Neural progenitor cell (in vitro differentiated cells): ENCODE measurements around the gene CBX8. TPM values are rescaled to one million over a fixed set of nuclear protein-coding genes. Genes with fewer than 3 reads are reported as not detected.

ENCODE experiments used
- DNase-seq: peaks from one replicate; pipeline ENCODE4 v3.0.0-alpha.2; 2016; ENCODE audit warnings: low spot score
- H2AFZ ChIP-seq: fragments of 200-600 bp; sonication (generic); replicated peaks from 2 replicates; pipeline ENCODE4 v1.6.1; 2016; ENCODE audit warnings: antibody characterized with exemption
- H3F3A ChIP-seq: fragments of 200-600 bp; sonication (generic); 2 replicates; pipeline ENCODE4 v1.6.1; 2016; ENCODE audit warnings: antibody characterized with exemption, low read depth
- H3K27ac ChIP-seq: fragments of 200-600 bp; sonication (generic); 2 replicates; pipeline ENCODE4 v1.5.1; 2016; ENCODE audit warnings: mild to moderate bottlenecking
- H3K27me3 ChIP-seq: fragments of 200-600 bp; sonication (generic); 2 replicates; pipeline ENCODE4 v1.6.1; 2016; ENCODE audit warnings: mild to moderate bottlenecking, moderate library complexity
- H3K36me3 ChIP-seq: fragments of 200-600 bp; sonication (generic); 2 replicates; pipeline ENCODE4 v1.5.1; 2016
- H3K4me1 ChIP-seq: fragments of 200-600 bp; sonication (generic); 2 replicates; pipeline ENCODE4 v1.6.1; 2016; ENCODE audit warnings: mixed run types
- H3K4me2 ChIP-seq: fragments of 200-600 bp; sonication (generic); 2 replicates; pipeline ENCODE4 v1.6.1; 2016
- H3K4me3 ChIP-seq: fragments of 200-600 bp; sonication (generic); 2 replicates; pipeline ENCODE4 v1.5.1; 2016
- H3K79me2 ChIP-seq: fragments of 200-600 bp; sonication (generic); 2 replicates; pipeline ENCODE4 v1.6.1; 2016; ENCODE audit warnings: low read depth
- H3K9ac ChIP-seq: fragments of 200-600 bp; sonication (generic); 2 replicates; pipeline ENCODE4 v1.6.1; 2016
- H3K9me3 ChIP-seq: fragments of 200-600 bp; sonication (generic); 2 replicates; pipeline ENCODE4 v1.5.1; 2016; ENCODE audit warnings: low read depth
- H4K20me1 ChIP-seq: fragments of 200-600 bp; sonication (generic); 2 replicates; pipeline ENCODE4 v1.6.1; 2016; ENCODE audit warnings: low read depth
- H3K27ac Mint-ChIP-seq: 3 replicates; pipeline ENCODE4 v1.8.0; 2021; ENCODE audit warnings: mixed read lengths
- H3K27me3 Mint-ChIP-seq: 2 replicates; pipeline ENCODE4 v1.8.0; 2022; ENCODE audit warnings: low read depth, mild to moderate bottlenecking, inconsistent platforms, moderate library complexity, mixed read lengths; ENCODE audit not compliant: insufficient read depth
- H3K36me3 Mint-ChIP-seq: 3 replicates; pipeline ENCODE4 v1.8.0; 2021; ENCODE audit warnings: mixed read lengths
- H3K4me1 Mint-ChIP-seq: 3 replicates; pipeline ENCODE4 v1.8.0; 2021; ENCODE audit warnings: mixed read lengths
- H3K4me3 Mint-ChIP-seq: 3 replicates; pipeline ENCODE4 v1.8.0; 2021; ENCODE audit warnings: mild to moderate bottlenecking, moderate library complexity, mixed read lengths
- H3K9me3 Mint-ChIP-seq: 3 replicates; pipeline ENCODE4 v1.8.0; 2020; ENCODE audit warnings: mixed read lengths
- CTCF ChIP-seq: fragments of 200-600 bp; sonication (generic); IDR thresholded peaks from 2 replicates; pipeline ENCODE4 v1.5.1; 2017; ENCODE audit warnings: antibody characterized with exemption, mild to moderate bottlenecking
- EZH2 ChIP-seq: fragments of 200-600 bp; sonication (generic); IDR thresholded peaks from 2 replicates; pipeline ENCODE4 v1.6.1; 2017; ENCODE audit warnings: antibody characterized with exemption, mild to moderate bottlenecking, moderate library complexity
- EZH2phosphoT487 ChIP-seq: fragments of 200-600 bp; sonication (generic); IDR thresholded peaks from 2 replicates; pipeline ENCODE4 v1.6.1; 2017; ENCODE audit warnings: antibody characterized with exemption
- total RNA-seq: library from RNA; depleted of rRNA; stranded (reverse); fragments of >200 nt; gene quantifications from 2 replicates; pipeline ENCODE4 v1.2.3, GENCODE V29; 2015; ENCODE audit warnings: low replicate concordance

The CBX8 gene
- total RNA-seq, 1 donor from 2014 or later: 2.8 TPM

DNA sequence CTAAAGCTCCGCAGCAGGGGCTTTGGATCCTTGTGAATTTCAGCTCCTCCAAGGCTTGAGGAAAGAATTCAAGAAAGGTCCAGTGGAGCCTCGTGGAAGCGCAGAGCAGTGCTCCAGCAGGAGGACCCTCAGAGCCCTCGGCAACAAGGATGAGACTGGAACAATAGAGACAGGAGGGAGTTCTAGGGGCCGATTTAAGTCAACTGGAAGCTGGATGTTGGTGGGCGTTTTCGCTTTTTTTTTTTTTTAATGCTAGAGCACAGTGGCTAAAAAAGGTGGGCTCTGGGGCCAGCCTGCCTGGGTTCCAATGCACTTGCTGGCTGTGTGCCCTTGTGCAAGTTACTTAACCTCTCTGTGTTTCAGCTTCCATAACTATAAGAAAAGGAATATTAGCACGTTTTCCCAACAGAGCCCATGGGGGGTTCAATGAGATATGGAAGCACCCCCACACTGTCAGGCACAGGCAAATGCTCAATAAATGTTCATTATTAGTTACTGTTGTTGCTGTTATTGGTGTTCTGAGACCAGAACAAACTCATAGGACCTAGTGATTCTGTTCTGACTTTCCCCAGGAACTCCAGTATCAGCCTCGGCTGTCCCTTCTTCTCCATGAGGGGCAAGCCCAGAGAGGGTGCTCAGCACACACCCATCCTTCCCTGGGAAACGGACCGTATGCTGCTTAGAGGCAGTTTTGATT, 5.3 kb upstream of the CBX8 start:
- peaks cover 54% of the 10 kb centered on the region for H3K4me1 Mint-ChIP-seq
- H3K36me3 ChIP-seq: no peaks in the 10 kb centered on the region

GRCh38 chr17:79801156-79802038, 4.5 kb upstream of the CBX8 start:
- Histone ChIP-seq H3K9ac (no peak overlapping the region), H3K36me3 (no peaks in the 10 kb centered on the region), H2AFZ (no peak overlapping the region), H3K27ac (no peak overlapping the region), H3K4me2 (peak overlapping the region; percentile 58), H3K27me3 (peaks cover 92% of the 10 kb centered on the region), H3F3A (peaks cover 76% of the 10 kb centered on the region), H3K9me3 (no peaks in the 10 kb centered on the region), H3K79me2 (peaks cover under 1% of the 10 kb centered on the region), H4K20me1 (peaks cover 72% of the 10 kb centered on the region), H3K4me3 (peak overlapping the region; percentile 31), H3K4me1 (peaks cover 47% of the 10 kb centered on the region)
- Mint-ChIP-seq H3K36me3 (no peaks in the 10 kb centered on the region), H3K9me3 (peaks cover 8% of the 10 kb centered on the region), H3K27ac (peak overlapping the region; percentile 50), H3K4me3 (peak overlapping the region; percentile 50), H3K4me1 (peaks cover 50% of the 10 kb centered on the region), H3K27me3 (peaks cover 71% of the 10 kb centered on the region)
- DNase-seq: peak; percentile 63
- TF ChIP-seq EZH2 (peak; percentile 93), CTCF (no peak), EZH2phosphoT487 (peak; percentile 23)

More for the DNA sequence above, 5.3 kb upstream of the CBX8 start:
- Histone ChIP-seq H3K9me3 (no peaks in the 10 kb centered on the region), H3K27ac (no peak overlapping the region), H3K79me2 (no peaks in the 10 kb centered on the region), H3K4me2 (peak overlapping the region; percentile 2), H4K20me1 (peaks cover 75% of the 10 kb centered on the region), H3K9ac (no peak overlapping the region), H2AFZ (no peak overlapping the region), H3K27me3 (peaks cover 97% of the 10 kb centered on the region), H3K4me3 (no peak overlapping the region), H3F3A (peaks cover 76% of the 10 kb centered on the region), H3K4me1 (peaks cover 49% of the 10 kb centered on the region)
- Mint-ChIP-seq H3K27ac (peak overlapping the region; percentile 50), H3K36me3 (no peaks in the 10 kb centered on the region), H3K9me3 (peaks cover 8% of the 10 kb centered on the region), H3K27me3 (peaks cover 78% of the 10 kb centered on the region), H3K4me3 (peak overlapping the region; percentile 58)
- TF ChIP-seq EZH2: peak; percentile 68
- TF ChIP-seq CTCF: no peak
- peak; percentile 90 for TF ChIP-seq EZH2phosphoT487
- peak; percentile 41 for DNase-seq

GRCh38 chr17:79800325-79801155, 3.7 kb upstream of the CBX8 start:
- Histone ChIP-seq H3K4me2 (peak overlapping the region; percentile 58), H3K9ac (no peak overlapping the region), H4K20me1 (peaks cover 73% of the 10 kb centered on the region), H3K79me2 (peaks cover 7% of the 10 kb centered on the region), H3K36me3 (no peaks in the 10 kb centered on the region), H3K27me3 (peaks cover 92% of the 10 kb centered on the region), H2AFZ (no peak overlapping the region), H3K27ac (no peak overlapping the region), H3F3A (peaks cover 75% of the 10 kb centered on the region), H3K9me3 (no peaks in the 10 kb centered on the region), H3K4me3 (peak overlapping the region; percentile 31), H3K4me1 (peaks cover 47% of the 10 kb centered on the region)
- TF ChIP-seq EZH2: no peak
- TF ChIP-seq EZH2phosphoT487: peak; percentile 30
- no peak overlapping the region for H3K27ac Mint-ChIP-seq
- DNase-seq: peak; percentile 84
- H3K9me3 Mint-ChIP-seq: peaks cover 8% of the 10 kb centered on the region
- peaks cover 52% of the 10 kb centered on the region for H3K4me1 Mint-ChIP-seq
- H3K4me3 Mint-ChIP-seq: peak overlapping the region; percentile 68
- no peaks in the 10 kb centered on the region for H3K36me3 Mint-ChIP-seq
- H3K27me3 Mint-ChIP-seq: peaks cover 67% of the 10 kb centered on the region
